ENCODE results near the gene GYG1. TPM values are rescaled to one million over a fixed set of nuclear protein-coding genes. Genes with fewer than 3 reads are reported as not detected.

GYG1 gene
- total and polyA plus RNA-seq, 2 donors (not counting 1 experiment from before 2014, with no cell fraction given): 10.8 to 20.4 TPM

GRCh38 chr3:149023951-149024350 lies 32.6 kb downstream of the GYG1 start:
- Histone ChIP-seq H3K4me1 (ENCODE audit: control insufficient read depth in 2 of 2, insufficient read depth in 2 of 2, low read length in 2 of 2) (no peaks in the 10 kb centered on the region), H3K27ac (ENCODE audit: low read length in 2 of 2) (no peak overlapping the region), H4K20me1 (ENCODE audit: control insufficient read depth, insufficient read depth, low read length, poor library complexity, severe bottlenecking) (no peaks in the 10 kb centered on the region), H3K4me3 (ENCODE audit: control extremely low read depth in 1 of 5, extremely low read depth in 1 of 5, insufficient read depth in 1 of 5, low read depth in 2 of 5, low read length in 4 of 5) (no peak overlapping the region), H3K4me2 (replicated peaks; ENCODE audit: low read depth, low read length, poor library complexity, severe bottlenecking) (no peak overlapping the region), H2AFZ (ENCODE audit: insufficient read depth, low read depth, low read length, poor library complexity, severe bottlenecking) (no peak overlapping the region), H3K36me3 (replicated peaks in 1 of 2; ENCODE audit: control extremely low read depth in 1 of 2, control insufficient read depth in 1 of 2, extremely low read depth in 1 of 2, insufficient read depth in 2 of 2, low read length in 1 of 2) (peaks cover 4 to 57% of the 10 kb centered on the region in 2 experiments), H3K9ac (ENCODE audit: low read length) (no peak overlapping the region), H3K79me2 (ENCODE audit: control insufficient read depth, insufficient read depth, low read length) (no peaks in the 10 kb centered on the region), H3K27me3 (replicated peaks in 1 of 4; ENCODE audit: control extremely low read depth in 1 of 4, control insufficient read depth in 3 of 4, insufficient read depth in 4 of 4, low read length in 3 of 4) (no peaks in the 10 kb centered on the region), H3K9me3 (ENCODE audit: control extremely low read depth in 1 of 3, control insufficient read depth in 2 of 3, insufficient read depth in 1 of 3, low read length in 2 of 3) (peaks cover 0 to 3% (median 0%) of the 10 kb centered on the region in 3 donors)
- no peak for ATAC-seq (ENCODE audit: low read depth)
- no peaks in the 10 kb centered on the region for H3K4me1 Mint-ChIP-seq
- no peak overlapping the region for H3K4me3 Mint-ChIP-seq
- no peaks in the 10 kb centered on the region for H3K27me3 Mint-ChIP-seq
- ChIA-PET POLR2A (no interaction called here), CTCF (no interaction called here)
- 100% methylated on average over 2 of the region's 3 CpGs for WGBS (ENCODE audit: insufficient coverage)
- no peak for TF ChIP-seq CTCF (IDR thresholded peaks at IDR 0.05)
- TF ChIP-seq EZH2 (IDR thresholded peaks at IDR 0.05; ENCODE audit: borderline replicate concordance, insufficient read depth, low read depth, low read length, poor library complexity, severe bottlenecking): no peak
- no peak for DNase-seq
- intact Hi-C loops (cut with micrococcal nuclease): no loop called here
- no peak overlapping the region for H3K27ac Mint-ChIP-seq
- H3K9me3 Mint-ChIP-seq (ENCODE audit: insufficient read depth): no peaks in the 10 kb centered on the region

GRCh38 chr3:149026718-149027117 lies 35.4 kb downstream of the GYG1 start:
- Histone ChIP-seq H3K79me2 (ENCODE audit: control insufficient read depth, insufficient read depth, low read length) (no peaks in the 10 kb centered on the region), H3K36me3 (replicated peaks in 1 of 2; ENCODE audit: control extremely low read depth in 1 of 2, control insufficient read depth in 1 of 2, extremely low read depth in 1 of 2, insufficient read depth in 2 of 2, low read length in 1 of 2) (peaks cover 6 to 64% of the 10 kb centered on the region in 2 experiments), H2AFZ (ENCODE audit: insufficient read depth, low read depth, low read length, poor library complexity, severe bottlenecking) (no peak overlapping the region), H3K4me3 (ENCODE audit: control extremely low read depth in 1 of 5, extremely low read depth in 1 of 5, insufficient read depth in 1 of 5, low read depth in 2 of 5, low read length in 4 of 5) (no peak overlapping the region), H3K27me3 (replicated peaks in 1 of 4; ENCODE audit: control extremely low read depth in 1 of 4, control insufficient read depth in 3 of 4, insufficient read depth in 4 of 4, low read length in 3 of 4) (no peaks in the 10 kb centered on the region), H3K9ac (ENCODE audit: low read length) (no peak overlapping the region), H3K9me3 (ENCODE audit: control extremely low read depth in 1 of 3, control insufficient read depth in 2 of 3, insufficient read depth in 1 of 3, low read length in 2 of 3) (peaks cover 0 to 3% (median 0%) of the 10 kb centered on the region in 3 donors), H3K4me2 (replicated peaks; ENCODE audit: low read depth, low read length, poor library complexity, severe bottlenecking) (no peak overlapping the region), H3K4me1 (ENCODE audit: control insufficient read depth in 2 of 2, insufficient read depth in 2 of 2, low read length in 2 of 2) (no peaks in the 10 kb centered on the region), H3K27ac (ENCODE audit: low read length in 2 of 2) (no peak overlapping the region), H4K20me1 (ENCODE audit: control insufficient read depth, insufficient read depth, low read length, poor library complexity, severe bottlenecking) (no peaks in the 10 kb centered on the region)
- H3K27ac Mint-ChIP-seq: no peak overlapping the region
- TF ChIP-seq CTCF (IDR thresholded peaks at IDR 0.05): no peak
- TF ChIP-seq EZH2 (IDR thresholded peaks at IDR 0.05; ENCODE audit: borderline replicate concordance, insufficient read depth, low read depth, low read length, poor library complexity, severe bottlenecking): no peak
- intact Hi-C loops (cut with micrococcal nuclease): no loop called here
- no peak for ATAC-seq (ENCODE audit: low read depth)
- ChIA-PET POLR2A (interaction anchor here (0.7 kb wide), 1 partner anchor 136 kb away, joined by 3 read pairs; no protein-coding TSS in a partner anchor), CTCF (no interaction called here)
- H3K4me3 Mint-ChIP-seq: no peak overlapping the region
- no peak for DNase-seq
- H3K27me3 Mint-ChIP-seq: no peaks in the 10 kb centered on the region
- no peaks in the 10 kb centered on the region for H3K4me1 Mint-ChIP-seq
- no peaks in the 10 kb centered on the region for H3K9me3 Mint-ChIP-seq (ENCODE audit: insufficient read depth)
- whole genome bisulfite sequencing (ENCODE audit: insufficient coverage): no CpG with 5 or more reads among the region's 4 CpGs
